BE2C (cell line): ENCODE data around the gene B3GLCT.
"Not testable (repeated sequence)": the region's sequence is repeated elsewhere in the genome, so short reads cannot be mapped to it uniquely, and the experiment has no call there.

Experiments used
- DNase-seq: peaks from one replicate; pipeline ENCODE4 v3.0.0-alpha.2; 2020
- H3K27me3 ChIP-seq: fragments of 250-450 bp; sonication (Bioruptor Pico); 2 replicates; pipeline ENCODE4 v1.5.1; 2020; ENCODE audit warnings: mild to moderate bottlenecking
- H3K36me3 ChIP-seq: fragments of 250-450 bp; sonication (Bioruptor Pico); 2 replicates; pipeline ENCODE4 v1.5.1; 2020; ENCODE audit warnings: mild to moderate bottlenecking
- H3K4me1 ChIP-seq: fragments of 250-450 bp; sonication (Bioruptor Pico); 2 replicates; pipeline ENCODE4 v1.5.1; 2020
- H3K4me3 ChIP-seq: 2 replicates; pipeline ENCODE4 v1.5.1; 2011; ENCODE audit warnings: low read depth, low read length
- H3K9me3 ChIP-seq: fragments of 250-450 bp; sonication (Bioruptor Pico); 2 replicates; pipeline ENCODE4 v1.5.1; 2020
- CTCF ChIP-seq: IDR thresholded peaks from 2 replicates; pipeline ENCODE4 v1.5.1; 2012; ENCODE audit warnings: mild to moderate bottlenecking, low read depth, low read length

Gene B3GLCT

GRCh38 chr13:31209841-31210210, 10.1 kb downstream of the B3GLCT start:
- H3K4me3 ChIP-seq: peak overlapping the region; percentile 45
- no peak for DNase-seq
- no peak for TF ChIP-seq CTCF
- H3K9me3 ChIP-seq: no peaks in the 10 kb centered on the region
- peaks cover 19% of the 10 kb centered on the region for H3K4me1 ChIP-seq
- H3K36me3 ChIP-seq: no peaks in the 10 kb centered on the region
- no peaks in the 10 kb centered on the region for H3K27me3 ChIP-seq

GRCh38 chr13:31213651-31214289, 14.0 kb downstream of the B3GLCT start:
- no peaks in the 10 kb centered on the region for H3K36me3 ChIP-seq
- DNase-seq: no peak
- H3K27me3 ChIP-seq: no peaks in the 10 kb centered on the region
- H3K4me3 ChIP-seq: no peak overlapping the region
- no peaks in the 10 kb centered on the region for H3K9me3 ChIP-seq
- TF ChIP-seq CTCF: no peak
- peaks cover 11% of the 10 kb centered on the region for H3K4me1 ChIP-seq

- Histone ChIP-seq H3K27me3 (no peaks in the 10 kb centered on the region), H3K4me3 (no peak overlapping the region), H3K9me3 (no peaks in the 10 kb centered on the region), H3K36me3 (no peaks in the 10 kb centered on the region), H3K4me1 (peaks cover 7% of the 10 kb centered on the region)
- no peak for TF ChIP-seq CTCF
- DNase-seq: no peak
Measured at GRCh38 chr13:31214435-31214834, 14.7 kb downstream of the B3GLCT start.

GRCh38 chr13:31216916-31217315, 17.1 kb downstream of the B3GLCT start:
- H3K9me3 ChIP-seq, DNase-seq, H3K4me3 ChIP-seq, H3K36me3 ChIP-seq, H3K27me3 ChIP-seq, H3K4me1 ChIP-seq: not testable (repeated sequence)

GRCh38 chr13:31219909-31220598, 20.3 kb downstream of the B3GLCT start:
- no peak for TF ChIP-seq CTCF
- Histone ChIP-seq H3K9me3 (no peaks in the 10 kb centered on the region), H3K4me1 (peaks cover 7% of the 10 kb centered on the region), H3K36me3 (no peaks in the 10 kb centered on the region), H3K4me3 (no peak overlapping the region), H3K27me3 (no peaks in the 10 kb centered on the region)
- no peak for DNase-seq

- no peak overlapping the region for H3K4me3 ChIP-seq
- H3K27me3 ChIP-seq: no peaks in the 10 kb centered on the region
- no peaks in the 10 kb centered on the region for H3K9me3 ChIP-seq
- TF ChIP-seq CTCF: no peak
- H3K4me1 ChIP-seq: peaks cover 7% of the 10 kb centered on the region
- no peaks in the 10 kb centered on the region for H3K36me3 ChIP-seq
- peak; percentile 50 for DNase-seq
Measured at GRCh38 chr13:31221057-31221456, 21.3 kb downstream of the B3GLCT start.
